Brain microvascular endothelial cell (primary cell): Measurements from ENCODE around the gene SLC25A13.

Source experiments
- DNase-seq: peaks from one replicate; pipeline ENCODE4 v3.0.0-alpha.2; 2020
- H3K27ac ChIP-seq: fragments of 250-450 bp; sonication (Bioruptor Pico); 2 replicates; pipeline ENCODE4 v1.5.1; 2020; ENCODE audit warnings: mild to moderate bottlenecking, moderate library complexity
- H3K27me3 ChIP-seq: fragments of 250-450 bp; sonication (Bioruptor Pico); replicated peaks from 2 replicates; pipeline ENCODE4 v1.5.1; 2020; ENCODE audit warnings: mild to moderate bottlenecking
- H3K36me3 ChIP-seq: fragments of 250-450 bp; sonication (Bioruptor Pico); replicated peaks from 2 replicates; pipeline ENCODE4 v1.5.1; 2020; ENCODE audit warnings: mild to moderate bottlenecking
- H3K4me3 ChIP-seq: 2 replicates; pipeline ENCODE4 v1.5.1; 2011; ENCODE audit warnings: low read depth, mild to moderate bottlenecking, control low read depth, low read length, moderate library complexity
- CTCF ChIP-seq: IDR thresholded peaks from 2 replicates; pipeline ENCODE4 v1.5.1; 2011; ENCODE audit warnings: low read depth, mild to moderate bottlenecking, moderate library complexity, low read length, control low read depth, inconsistent platforms; ENCODE audit errors: missing control alignments
- in situ Hi-C: cut with HindIII; loops from 2 replicates; pipeline ENCODE4 v1.10.0; 2017; ENCODE audit warnings: low sequenced_read_pairs, low pct_ligation_motif_present

The SLC25A13 gene

GRCh38 chr7:96354881-96355280, 33.0 kb upstream of the SLC25A13 start:
- no peak for TF ChIP-seq CTCF
- H3K4me3 ChIP-seq: no peak overlapping the region

GRCh38 chr7:96349572-96349971, 27.7 kb upstream of the SLC25A13 start:
- in situ Hi-C loops: no loop called here
- Histone ChIP-seq H3K27me3 (no peaks in the 10 kb centered on the region), H3K27ac (no peak overlapping the region), H3K36me3 (no peaks in the 10 kb centered on the region), H3K4me3 (no peak overlapping the region)
- TF ChIP-seq CTCF: no peak
- no peak for DNase-seq

More at GRCh38 chr7:96354881-96355280, 33.0 kb upstream of the SLC25A13 start:
- no peak for DNase-seq
- Histone ChIP-seq H3K27ac (no peak overlapping the region), H3K27me3 (no peaks in the 10 kb centered on the region), H3K36me3 (no peaks in the 10 kb centered on the region)
- in situ Hi-C loops: no loop called here

GRCh38 chr7:96347471-96347870, 25.6 kb upstream of the SLC25A13 start:
- Histone ChIP-seq H3K27ac (no peak overlapping the region), H3K36me3 (no peaks in the 10 kb centered on the region), H3K27me3 (no peaks in the 10 kb centered on the region), H3K4me3 (no peak overlapping the region)
- DNase-seq: no peak
- in situ Hi-C loops: no loop called here
- TF ChIP-seq CTCF: no peak

GRCh38 chr7:96346293-96346953, 24.5 kb upstream of the SLC25A13 start:
- TF ChIP-seq CTCF: no peak
- Histone ChIP-seq H3K27me3 (no peaks in the 10 kb centered on the region), H3K27ac (no peak overlapping the region), H3K36me3 (no peaks in the 10 kb centered on the region), H3K4me3 (no peak overlapping the region)
- in situ Hi-C loops: no loop called here
- DNase-seq: no peak

GRCh38 chr7:96344236-96344635, 22.3 kb upstream of the SLC25A13 start:
- H3K27me3 ChIP-seq: no peaks in the 10 kb centered on the region
- in situ Hi-C loops: no loop called here
- H3K4me3 ChIP-seq: no peak overlapping the region
- H3K36me3 ChIP-seq: no peaks in the 10 kb centered on the region
- TF ChIP-seq CTCF: no peak
- DNase-seq: no peak
- no peak overlapping the region for H3K27ac ChIP-seq

- H3K27me3 ChIP-seq: no peaks in the 10 kb centered on the region
- H3K27ac ChIP-seq: no peak overlapping the region
- no peak overlapping the region for H3K4me3 ChIP-seq
- in situ Hi-C loops: no loop called here
- no peak for TF ChIP-seq CTCF
- DNase-seq: no peak
- H3K36me3 ChIP-seq: no peaks in the 10 kb centered on the region
Measured at GRCh38 chr7:96342049-96342448, 20.2 kb upstream of the SLC25A13 start.
